Measurements from ENCODE around the gene PON2.

Gene PON2

GRCh38 chr7:95444796-95445195 lies 10.0 kb upstream of the PON2 start:
- DNase-seq (ENCODE audit: low read depth in 2 of 3, low spot score in 1 of 3), result no peak

- DNase-seq (ENCODE audit: low read depth in 2 of 3, low spot score in 1 of 3), result no peak
Measured at GRCh38 chr7:95441042-95441823, 6.4 kb upstream of the PON2 start.

- DNase-seq (ENCODE audit: low read depth in 2 of 3, low spot score in 1 of 3), result no peak
Measured at GRCh38 chr7:95440394-95441038, 5.7 kb upstream of the PON2 start.

- no peak for DNase-seq (ENCODE audit: low read depth in 2 of 3, low spot score in 1 of 3)
Measured at GRCh38 chr7:95436407-95436806, 1.6 kb upstream of the PON2 start.

GRCh38 chr7:95435422-95435780 lies 573 bp upstream of the PON2 start:
- DNase-seq (ENCODE audit: low read depth in 2 of 3, low spot score in 1 of 3), result no peak

- DNase-seq (ENCODE audit: low read depth in 2 of 3, low spot score in 1 of 3), result no peak
Measured at GRCh38 chr7:95433952-95434556, 774 bp downstream of the PON2 start.

GRCh38 chr7:95433129-95433528 lies 1.7 kb downstream of the PON2 start:
- DNase-seq (ENCODE audit: low read depth in 2 of 3, low spot score in 1 of 3), result no peak

GRCh38 chr7:95432606-95433005 lies 2.2 kb downstream of the PON2 start:
- no peak for DNase-seq (ENCODE audit: low read depth in 2 of 3, low spot score in 1 of 3)

GRCh38 chr7:95430864-95431263 lies 4.0 kb downstream of the PON2 start:
- no peak for DNase-seq (ENCODE audit: low read depth in 2 of 3, low spot score in 1 of 3)

- no peak for DNase-seq (ENCODE audit: low read depth in 2 of 3, low spot score in 1 of 3)
Measured at GRCh38 chr7:95429241-95429990, 5.4 kb downstream of the PON2 start.

GRCh38 chr7:95427914-95428516 lies 6.8 kb downstream of the PON2 start:
- DNase-seq (ENCODE audit: low read depth in 2 of 3, low spot score in 1 of 3), result no peak

- no peak for DNase-seq (ENCODE audit: low read depth in 2 of 3, low spot score in 1 of 3)
Measured at GRCh38 chr7:95427166-95427565, 7.7 kb downstream of the PON2 start.

- no peak for DNase-seq (ENCODE audit: low read depth in 2 of 3, low spot score in 1 of 3)
Measured at GRCh38 chr7:95425694-95426093, 9.1 kb downstream of the PON2 start.

GRCh38 chr7:95424716-95425115 lies 10.1 kb downstream of the PON2 start:
- DNase-seq (ENCODE audit: low read depth in 2 of 3, low spot score in 1 of 3), result no peak

GRCh38 chr7:95421847-95422444 lies 12.9 kb downstream of the PON2 start:
- DNase-seq (ENCODE audit: low read depth in 2 of 3, low spot score in 1 of 3), result no peak

GRCh38 chr7:95421000-95421846 lies 13.6 kb downstream of the PON2 start:
- DNase-seq (ENCODE audit: low read depth in 2 of 3, low spot score in 1 of 3), result no peak

- DNase-seq (ENCODE audit: low read depth in 2 of 3, low spot score in 1 of 3), result no peak
Measured at GRCh38 chr7:95412075-95412474, 22.8 kb downstream of the PON2 start.

GRCh38 chr7:95411666-95412065 lies 23.2 kb downstream of the PON2 start:
- no peak for DNase-seq (ENCODE audit: low read depth in 2 of 3, low spot score in 1 of 3)

- no peak for DNase-seq (ENCODE audit: low read depth in 2 of 3, low spot score in 1 of 3)
Measured at GRCh38 chr7:95411036-95411435, 23.8 kb downstream of the PON2 start.

- no peak for DNase-seq (ENCODE audit: low read depth in 2 of 3, low spot score in 1 of 3)
Measured at GRCh38 chr7:95407751-95408150, 27.1 kb downstream of the PON2 start.

Measured in stimulated activated CD4-positive, alpha-beta T cell treated with anti-CD3 and anti-CD28 coated beads, Interleukin-12 subunit alpha, Interleukin-12 subunit beta, amount 100 ng/mL, for 48 hours (primary cell).